Measurements from ENCODE around the gene VPS41. TPM values are rescaled to one million over a fixed set of nuclear protein-coding genes. Genes with fewer than 3 reads are reported as not detected.

Gene VPS41
- total and polyA plus RNA-seq, 2 of the 13 experiments (the other 11 are each of a cell fraction or from before 2014, with no cell fraction given): 12.1 to 43.4 TPM

DNA sequence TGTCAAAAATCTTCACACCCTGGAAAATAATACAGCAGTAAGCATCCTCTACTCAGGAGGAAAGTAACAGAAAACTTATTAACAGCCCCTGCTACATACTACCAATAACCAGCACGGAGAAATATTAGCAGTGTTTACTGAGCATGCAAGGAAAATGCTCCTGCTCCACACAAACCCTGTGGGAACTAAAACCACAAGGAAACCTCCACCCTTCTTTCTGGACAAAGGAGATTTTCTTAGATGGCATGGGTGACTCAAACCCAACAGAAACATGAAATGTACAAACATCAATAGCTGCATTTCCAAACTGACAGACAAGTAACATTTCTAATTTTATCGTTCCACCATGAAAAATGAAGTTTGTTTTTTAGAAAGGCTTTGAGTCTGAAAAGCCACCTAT, 113.4 kb downstream of the VPS41 start:
- intact Hi-C loops (cut with micrococcal nuclease; ENCODE audit: unreplicated experiment): no loop called here
- POLR2A ChIA-PET: no interaction called here

More for the DNA sequence above, 113.4 kb downstream of the VPS41 start:
- Histone ChIP-seq H3K79me2 (ENCODE audit: insufficient read depth, low read length) (no peaks in the 10 kb centered on the region), H3K4me2 (ENCODE audit: low read depth, low read length) (no peak overlapping the region), H3K27me3 (ENCODE audit: control insufficient read depth in 1 of 2, insufficient read depth in 2 of 2, low read length in 2 of 2) (no peaks in the 10 kb centered on the region), H3K4me1 (ENCODE audit: insufficient read depth, low read length) (no peaks in the 10 kb centered on the region), H3K27ac (ENCODE audit: extremely low read length, insufficient read depth, low read length) (no peak overlapping the region), H4K20me1 (ENCODE audit: insufficient read depth, low read length) (no peaks in the 10 kb centered on the region; the same call in 1 of the 2 replicates), H3K9ac (ENCODE audit: insufficient read depth, low read depth, low read length) (no peak overlapping the region), H3K9me3 (ENCODE audit: low read length) (no peaks in the 10 kb centered on the region), H2AFZ (ENCODE audit: low read length) (no peak overlapping the region), H3K4me3 (replicated peaks in 1 of 3; ENCODE audit: insufficient read depth in 1 of 3, low read depth in 2 of 3, low read length in 3 of 3) (no peak overlapping the region), H3K36me3 (replicated peaks in 1 of 2; ENCODE audit: control insufficient read depth in 1 of 2, insufficient read depth in 2 of 2, low read length in 2 of 2) (peaks cover 3 to 12% of the 10 kb centered on the region in 2 experiments; a peak in 3 of 5 replicates)
- TF ChIP-seq XBP1 (CRISPR knock-in tag; IDR thresholded peaks at IDR 0.05) (no peak), ZNF720 (CRISPR knock-in tag; IDR thresholded peaks at IDR 0.05) (no peak), ZNF629 (CRISPR knock-in tag; conservative IDR thresholded peaks at IDR 0.05) (no peak), ZNF879 (CRISPR knock-in tag; IDR thresholded peaks at IDR 0.05) (no peak)
- TF ChIP-seq, protein P1, sequence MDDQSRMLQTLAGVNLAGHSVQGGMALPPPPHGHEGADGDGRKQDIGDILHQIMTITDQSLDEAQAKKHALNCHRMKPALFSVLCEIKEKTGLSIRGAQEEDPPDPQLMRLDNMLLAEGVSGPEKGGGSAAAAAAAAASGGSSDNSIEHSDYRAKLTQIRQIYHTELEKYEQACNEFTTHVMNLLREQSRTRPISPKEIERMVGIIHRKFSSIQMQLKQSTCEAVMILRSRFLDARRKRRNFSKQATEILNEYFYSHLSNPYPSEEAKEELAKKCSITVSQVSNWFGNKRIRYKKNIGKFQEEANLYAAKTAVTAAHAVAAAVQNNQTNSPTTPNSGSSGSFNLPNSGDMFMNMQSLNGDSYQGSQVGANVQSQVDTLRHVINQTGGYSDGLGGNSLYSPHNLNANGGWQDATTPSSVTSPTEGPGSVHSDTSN (CRISPR knock-in tag; IDR thresholded peaks at IDR 0.05; ENCODE audit: borderline replicate concordance): no peak
- TF ChIP-seq, protein P2, sequence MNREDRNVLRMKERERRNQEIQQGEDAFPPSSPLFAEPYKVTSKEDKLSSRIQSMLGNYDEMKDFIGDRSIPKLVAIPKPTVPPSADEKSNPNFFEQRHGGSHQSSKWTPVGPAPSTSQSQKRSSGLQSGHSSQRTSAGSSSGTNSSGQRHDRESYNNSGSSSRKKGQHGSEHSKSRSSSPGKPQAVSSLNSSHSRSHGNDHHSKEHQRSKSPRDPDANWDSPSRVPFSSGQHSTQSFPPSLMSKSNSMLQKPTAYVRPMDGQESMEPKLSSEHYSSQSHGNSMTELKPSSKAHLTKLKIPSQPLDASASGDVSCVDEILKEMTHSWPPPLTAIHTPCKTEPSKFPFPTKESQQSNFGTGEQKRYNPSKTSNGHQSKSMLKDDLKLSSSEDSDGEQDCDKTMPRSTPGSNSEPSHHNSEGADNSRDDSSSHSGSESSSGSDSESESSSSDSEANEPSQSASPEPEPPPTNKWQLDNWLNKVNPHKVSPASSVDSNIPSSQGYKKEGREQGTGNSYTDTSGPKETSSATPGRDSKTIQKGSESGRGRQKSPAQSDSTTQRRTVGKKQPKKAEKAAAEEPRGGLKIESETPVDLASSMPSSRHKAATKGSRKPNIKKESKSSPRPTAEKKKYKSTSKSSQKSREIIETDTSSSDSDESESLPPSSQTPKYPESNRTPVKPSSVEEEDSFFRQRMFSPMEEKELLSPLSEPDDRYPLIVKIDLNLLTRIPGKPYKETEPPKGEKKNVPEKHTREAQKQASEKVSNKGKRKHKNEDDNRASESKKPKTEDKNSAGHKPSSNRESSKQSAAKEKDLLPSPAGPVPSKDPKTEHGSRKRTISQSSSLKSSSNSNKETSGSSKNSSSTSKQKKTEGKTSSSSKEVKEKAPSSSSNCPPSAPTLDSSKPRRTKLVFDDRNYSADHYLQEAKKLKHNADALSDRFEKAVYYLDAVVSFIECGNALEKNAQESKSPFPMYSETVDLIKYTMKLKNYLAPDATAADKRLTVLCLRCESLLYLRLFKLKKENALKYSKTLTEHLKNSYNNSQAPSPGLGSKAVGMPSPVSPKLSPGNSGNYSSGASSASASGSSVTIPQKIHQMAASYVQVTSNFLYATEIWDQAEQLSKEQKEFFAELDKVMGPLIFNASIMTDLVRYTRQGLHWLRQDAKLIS (CRISPR knock-in tag; IDR thresholded peaks at IDR 0.05): no peak
- TF ChIP-seq, protein P3, sequence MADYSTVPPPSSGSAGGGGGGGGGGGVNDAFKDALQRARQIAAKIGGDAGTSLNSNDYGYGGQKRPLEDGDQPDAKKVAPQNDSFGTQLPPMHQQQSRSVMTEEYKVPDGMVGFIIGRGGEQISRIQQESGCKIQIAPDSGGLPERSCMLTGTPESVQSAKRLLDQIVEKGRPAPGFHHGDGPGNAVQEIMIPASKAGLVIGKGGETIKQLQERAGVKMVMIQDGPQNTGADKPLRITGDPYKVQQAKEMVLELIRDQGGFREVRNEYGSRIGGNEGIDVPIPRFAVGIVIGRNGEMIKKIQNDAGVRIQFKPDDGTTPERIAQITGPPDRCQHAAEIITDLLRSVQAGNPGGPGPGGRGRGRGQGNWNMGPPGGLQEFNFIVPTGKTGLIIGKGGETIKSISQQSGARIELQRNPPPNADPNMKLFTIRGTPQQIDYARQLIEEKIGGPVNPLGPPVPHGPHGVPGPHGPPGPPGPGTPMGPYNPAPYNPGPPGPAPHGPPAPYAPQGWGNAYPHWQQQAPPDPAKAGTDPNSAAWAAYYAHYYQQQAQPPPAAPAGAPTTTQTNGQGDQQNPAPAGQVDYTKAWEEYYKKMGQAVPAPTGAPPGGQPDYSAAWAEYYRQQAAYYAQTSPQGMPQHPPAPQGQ (CRISPR knock-in tag; IDR thresholded peaks at IDR 0.05; ENCODE audit: borderline replicate concordance): no peak
- TF ChIP-seq, protein P4, sequence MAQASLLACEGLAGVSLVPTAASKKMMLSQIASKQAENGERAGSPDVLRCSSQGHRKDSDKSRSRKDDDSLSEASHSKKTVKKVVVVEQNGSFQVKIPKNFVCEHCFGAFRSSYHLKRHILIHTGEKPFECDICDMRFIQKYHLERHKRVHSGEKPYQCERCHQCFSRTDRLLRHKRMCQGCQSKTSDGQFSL (CRISPR knock-in tag; IDR thresholded peaks at IDR 0.05): no peak
- TF ChIP-seq, protein P5, sequence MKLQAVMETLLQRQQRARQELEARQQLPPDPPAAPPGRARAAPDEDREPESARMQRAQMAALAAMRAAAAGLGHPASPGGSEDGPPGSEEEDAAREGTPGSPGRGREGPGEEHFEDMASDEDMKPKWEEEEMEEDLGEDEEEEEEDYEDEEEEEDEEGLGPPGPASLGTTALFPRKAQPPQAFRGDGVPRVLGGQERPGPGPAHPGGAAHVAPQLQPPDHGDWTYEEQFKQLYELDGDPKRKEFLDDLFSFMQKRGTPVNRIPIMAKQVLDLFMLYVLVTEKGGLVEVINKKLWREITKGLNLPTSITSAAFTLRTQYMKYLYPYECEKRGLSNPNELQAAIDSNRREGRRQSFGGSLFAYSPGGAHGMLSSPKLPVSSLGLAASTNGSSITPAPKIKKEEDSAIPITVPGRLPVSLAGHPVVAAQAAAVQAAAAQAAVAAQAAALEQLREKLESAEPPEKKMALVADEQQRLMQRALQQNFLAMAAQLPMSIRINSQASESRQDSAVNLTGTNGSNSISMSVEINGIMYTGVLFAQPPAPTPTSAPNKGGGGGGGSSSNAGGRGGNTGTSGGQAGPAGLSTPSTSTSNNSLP (IDR thresholded peaks at IDR 0.05; ENCODE audit: low read depth, low read length): no peak
- ATAC-seq: no peak
- in situ Hi-C loops (cut with HindIII; ENCODE audit: extremely low pct_ligation_motif_present, low pct_unique_long_range_greater_than_20kb): no loop called here
- CTCF ChIA-PET (ENCODE audit: low intra/inter-chr PET ratio, low total read pairs): interaction anchor here (2.1 kb wide), 1 partner anchor 724 kb away, joined by 8 read pairs; no protein-coding TSS in a partner anchor
- BruUV-seq (replicated peaks): no TSS peak
- no peak for FAIRE-seq
- 91% methylated on average over 2 of the region's 2 CpGs for WGBS (ENCODE audit: low lambda C conversion rate)
- no peak for DNase-seq (ENCODE audit: low spot score)

All from HepG2 (cell line).